Keratinocyte (primary cell): ENCODE measurements around the gene SCN9A. TPM values are rescaled to one million over a fixed set of nuclear protein-coding genes. Genes with fewer than 3 reads are reported as not detected.

Experiments used
- DNase-seq: peaks from one replicate; pipeline ENCODE4 v3.0.0-alpha.2; 2011; ENCODE audit warnings: low read depth, missing footprints, low spot score
- FAIRE-seq: peaks from 2 replicates; lab custom pipeline; 2011; peaks lifted over from hg19 to GRCh38; lab: Jason Lieb, UNC
- H2AFZ ChIP-seq: 2 replicates; pipeline ENCODE4 v1.6.0; 2012; ENCODE audit warnings: low read length, control low read depth, inconsistent platforms; ENCODE audit not compliant: control insufficient read depth
- H3K27ac ChIP-seq: 2 replicates; pipeline ENCODE4 v1.5.1; 2011; ENCODE audit warnings: low read length; ENCODE audit not compliant: control insufficient read depth, insufficient read depth
- H3K27me3 ChIP-seq: 3 replicates; pipeline ENCODE4 v1.6.0; 2011; ENCODE audit warnings: low read length; ENCODE audit not compliant: control insufficient read depth, insufficient read depth; ENCODE audit errors: extremely low read depth
- H3K36me3 ChIP-seq, 2 experiments: 2 replicates in 1 of 2; 3 replicates in 1 of 2; pipeline ENCODE4 v1.5.1; 2011; ENCODE audit warnings: low read length in 2 of 2, mild to moderate bottlenecking in 1 of 2; ENCODE audit not compliant: control insufficient read depth in 2 of 2, insufficient read depth in 2 of 2; ENCODE audit errors: extremely low read depth in 1 of 2
- H3K4me1 ChIP-seq: 3 replicates; pipeline ENCODE4 v1.5.1; 2011; ENCODE audit warnings: low read length; ENCODE audit not compliant: control insufficient read depth, insufficient read depth; ENCODE audit errors: extremely low read depth
- H3K4me2 ChIP-seq: 3 replicates; pipeline ENCODE4 v1.6.0; 2011; ENCODE audit warnings: low read depth, low read length; ENCODE audit not compliant: control insufficient read depth, insufficient read depth; ENCODE audit errors: extremely low read depth
- H3K4me3 ChIP-seq, 3 experiments: fragments of 200-600 bp in 1 of 3; sonication (generic) in 1 of 3; 2 replicates in 2 of 3; 3 replicates in 1 of 3; pipeline ENCODE4 v1.5.1; 2011 to 2016; ENCODE audit warnings: low read length in 3 of 3, mild to moderate bottlenecking in 3 of 3, control low read depth in 2 of 3, inconsistent platforms in 1 of 3, low read depth in 1 of 3, mixed read lengths in 1 of 3, mixed run types in 1 of 3, moderate library complexity in 1 of 3; ENCODE audit not compliant: control insufficient read depth in 2 of 3, insufficient read depth in 2 of 3; ENCODE audit errors: extremely low read depth in 1 of 3
- H3K79me2 ChIP-seq: 2 replicates; pipeline ENCODE4 v1.6.0; 2012; ENCODE audit warnings: low read length; ENCODE audit not compliant: control insufficient read depth, insufficient read depth
- H3K9ac ChIP-seq: 3 replicates; pipeline ENCODE4 v1.6.0; 2011; ENCODE audit warnings: low read length; ENCODE audit not compliant: control insufficient read depth, insufficient read depth; ENCODE audit errors: extremely low read depth
- H3K9me1 ChIP-seq: 3 replicates; pipeline ENCODE4 v1.6.0; 2011; ENCODE audit warnings: low read length; ENCODE audit not compliant: control insufficient read depth, insufficient read depth; ENCODE audit errors: extremely low read depth
- H3K9me3 ChIP-seq: 2 replicates; pipeline ENCODE4 v1.5.1; 2012; ENCODE audit warnings: low read depth, low read length; ENCODE audit not compliant: control insufficient read depth
- H4K20me1 ChIP-seq: 3 replicates; pipeline ENCODE4 v1.6.0; 2011; ENCODE audit warnings: low read length; ENCODE audit not compliant: control insufficient read depth, insufficient read depth; ENCODE audit errors: extremely low read depth
- CTCF ChIP-seq, 3 experiments: IDR thresholded peaks in 1 of 3; conservative IDR thresholded peaks in 1 of 3; optimal IDR thresholded peaks in 1 of 3; 2 replicates in 2 of 3; 3 replicates in 1 of 3; pipeline versions ENCODE3 to v1.5.1; 2011; ENCODE audit warnings: low read length in 3 of 3, mild to moderate bottlenecking in 3 of 3, moderate library complexity in 2 of 3, control low read depth in 1 of 3, inconsistent platforms in 1 of 3; ENCODE audit not compliant: insufficient read depth in 2 of 3; ENCODE audit errors: extremely low read depth in 1 of 3
- EZH2 ChIP-seq: IDR thresholded peaks from one replicate; pipeline ENCODE4 v1.6.1; 2012; ENCODE audit warnings: inconsistent platforms, mild to moderate bottlenecking, low read length, moderate library complexity
- dilution Hi-C: fragments of 300-500 bp; cut with MboI; formaldehyde crosslinking; loops from one replicate; pipeline ENCODE4 v1.7.0; 2020; ENCODE audit warnings: low sequenced_read_pairs; ENCODE audit not compliant: extremely low pct_ligation_motif_present
- polyA plus RNA-seq, 5 experiments: library from polyadenylated mRNA; depleted of rRNA in 3 of 5; stranded (reverse) in 3 of 5; stranded (forward) in 1 of 5; unstranded in 1 of 5; fragments of >200 nt; gene quantifications; 1 replicate in 1 of 5; 2 replicates in 3 of 5; 3 replicates in 1 of 5; pipeline versions ENCODE4 v1.2.1 to v1.2.3, GENCODE V29; 2011 to 2012; ENCODE audit warnings: missing spikeins in 2 of 5, low read depth in 1 of 5, low replicate concordance in 1 of 5

Gene SCN9A
- polyA plus RNA-seq, 1 donor (not counting 4 experiments of a cell fraction or from before 2014, with no cell fraction given) = 0.10 TPM

GRCh38 chr2:166331468-166331867 is 44.3 kb downstream of the SCN9A start:
- Histone ChIP-seq H3K36me3 (no peaks in the 10 kb centered on the region), H3K9me1 (no peaks in the 10 kb centered on the region), H3K79me2 (no peaks in the 10 kb centered on the region), H4K20me1 (no peaks in the 10 kb centered on the region), H3K27me3 (no peaks in the 10 kb centered on the region), H3K4me2 (no peak overlapping the region), H3K9ac (no peak overlapping the region), H3K4me3 (no peak overlapping the region), H3K9me3 (no peaks in the 10 kb centered on the region), H3K27ac (no peak overlapping the region), H2AFZ (no peak overlapping the region), H3K4me1 (no peaks in the 10 kb centered on the region)
- DNase-seq (no peak), FAIRE-seq (no peak)
- TF ChIP-seq EZH2 (no peak), CTCF (optimal IDR thresholded peaks at IDR 0.05 in 1 of 3, IDR thresholded peaks at IDR 0.05 in 1 of 3, conservative IDR thresholded peaks at IDR 0.05 in 1 of 3; ENCODE audit: extremely low read depth in 1 of 3, insufficient read depth in 2 of 3, low read length in 3 of 3) (no peak)
- dilution Hi-C loops = no loop called here

GRCh38 chr2:166329465-166329864 is 46.3 kb downstream of the SCN9A start:
- FAIRE-seq = no peak
- Histone ChIP-seq H3K27me3 (no peaks in the 10 kb centered on the region), H3K9me3 (no peaks in the 10 kb centered on the region), H3K36me3 (no peaks in the 10 kb centered on the region), H2AFZ (no peak overlapping the region), H3K9me1 (no peaks in the 10 kb centered on the region), H3K79me2 (no peaks in the 10 kb centered on the region), H4K20me1 (no peaks in the 10 kb centered on the region), H3K4me2 (no peak overlapping the region), H3K4me1 (no peaks in the 10 kb centered on the region), H3K9ac (no peak overlapping the region), H3K27ac (no peak overlapping the region), H3K4me3 (no peak overlapping the region)
- TF ChIP-seq CTCF (optimal IDR thresholded peaks at IDR 0.05 in 1 of 3, IDR thresholded peaks at IDR 0.05 in 1 of 3, conservative IDR thresholded peaks at IDR 0.05 in 1 of 3; ENCODE audit: extremely low read depth in 1 of 3, insufficient read depth in 2 of 3, low read length in 3 of 3) = no peak
- TF ChIP-seq EZH2 = no peak
- dilution Hi-C loops = no loop called here
- DNase-seq = no peak
